GM18861 (cell line): ENCODE results near the gene ODC1.

Experiments
- ATAC-seq: cut with Tn5 transposase; IDR thresholded peaks from one replicate; pipeline ENCODE4 v1.9.1; 2021; ENCODE audit not compliant: unreplicated experiment

Gene ODC1

GRCh38 chr2:10434886-10435819 is 13.0 kb downstream of the ODC1 start:
- ATAC-seq, result peak; percentile 34

- ATAC-seq, result no peak
These were observed 13.9 kb downstream of the ODC1 start for GRCh38 chr2:10433947-10434885.

GRCh38 chr2:10433264-10433946 is 14.7 kb downstream of the ODC1 start:
- no peak for ATAC-seq

GRCh38 chr2:10432311-10433181 is 15.6 kb downstream of the ODC1 start:
- peak; percentile 44 for ATAC-seq

- ATAC-seq, result no peak
These were observed 16.3 kb downstream of the ODC1 start for GRCh38 chr2:10431797-10432196.

- no peak for ATAC-seq
These were observed 17.1 kb downstream of the ODC1 start for GRCh38 chr2:10430886-10431622.

GRCh38 chr2:10428924-10429323 is 19.2 kb downstream of the ODC1 start:
- no peak for ATAC-seq

- no peak for ATAC-seq
These were observed 19.8 kb downstream of the ODC1 start for GRCh38 chr2:10428355-10428754.

GRCh38 chr2:10427618-10427949 is 20.5 kb downstream of the ODC1 start:
- no peak for ATAC-seq

- ATAC-seq, result no peak
These were observed 21.2 kb downstream of the ODC1 start for GRCh38 chr2:10426726-10427617.

- no peak for ATAC-seq
These were observed 22.4 kb downstream of the ODC1 start for GRCh38 chr2:10425699-10426098.

GRCh38 chr2:10424916-10425505 is 23.1 kb downstream of the ODC1 start:
- no peak for ATAC-seq

GRCh38 chr2:10424051-10424450 is 24.1 kb downstream of the ODC1 start:
- ATAC-seq, result no peak

GRCh38 chr2:10423400-10423774 is 24.7 kb downstream of the ODC1 start:
- no peak for ATAC-seq

GRCh38 chr2:10422732-10423399 is 25.3 kb downstream of the ODC1 start:
- ATAC-seq, result no peak

- ATAC-seq, result no peak
These were observed 25.9 kb downstream of the ODC1 start for GRCh38 chr2:10422251-10422650.

- no peak for ATAC-seq
These were observed 28.4 kb downstream of the ODC1 start for GRCh38 chr2:10419553-10420257.
